GM12873 (cell line): ENCODE results near the gene TEX2.
A peak's percentile ranks its signal among the peaks of the same experiment; 100 is the strongest.

Experiments used
- TF ChIP-seq, protein P1 (sequence below): IDR thresholded peaks from 2 replicates; pipeline ENCODE4 v1.5.1; 2012; ENCODE audit warnings: low read depth, mild to moderate bottlenecking, moderate library complexity, low read length, control low read depth; ENCODE audit not compliant: insufficient read depth; ENCODE audit errors: missing control alignments

TEX2 gene

DNA sequence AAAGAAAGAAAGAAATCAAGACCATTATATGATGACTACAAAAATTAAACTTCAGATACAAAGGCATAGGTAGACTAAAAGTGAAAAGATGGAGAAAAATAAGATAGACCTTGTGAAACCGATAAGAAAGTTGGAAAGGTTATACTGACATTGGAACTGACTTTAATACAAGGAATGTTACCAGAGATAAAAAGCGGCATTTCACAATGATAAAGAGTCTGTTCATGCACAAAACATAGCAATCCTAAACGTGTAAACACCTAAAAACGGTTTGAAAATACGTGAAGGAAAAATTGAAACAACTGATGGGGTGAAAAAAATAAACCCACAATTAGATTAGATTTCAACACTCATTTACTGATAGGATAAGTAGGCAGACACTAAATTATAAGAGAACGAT is 123.5 kb downstream of the TEX2 start:
- TF ChIP-seq, protein P1, sequence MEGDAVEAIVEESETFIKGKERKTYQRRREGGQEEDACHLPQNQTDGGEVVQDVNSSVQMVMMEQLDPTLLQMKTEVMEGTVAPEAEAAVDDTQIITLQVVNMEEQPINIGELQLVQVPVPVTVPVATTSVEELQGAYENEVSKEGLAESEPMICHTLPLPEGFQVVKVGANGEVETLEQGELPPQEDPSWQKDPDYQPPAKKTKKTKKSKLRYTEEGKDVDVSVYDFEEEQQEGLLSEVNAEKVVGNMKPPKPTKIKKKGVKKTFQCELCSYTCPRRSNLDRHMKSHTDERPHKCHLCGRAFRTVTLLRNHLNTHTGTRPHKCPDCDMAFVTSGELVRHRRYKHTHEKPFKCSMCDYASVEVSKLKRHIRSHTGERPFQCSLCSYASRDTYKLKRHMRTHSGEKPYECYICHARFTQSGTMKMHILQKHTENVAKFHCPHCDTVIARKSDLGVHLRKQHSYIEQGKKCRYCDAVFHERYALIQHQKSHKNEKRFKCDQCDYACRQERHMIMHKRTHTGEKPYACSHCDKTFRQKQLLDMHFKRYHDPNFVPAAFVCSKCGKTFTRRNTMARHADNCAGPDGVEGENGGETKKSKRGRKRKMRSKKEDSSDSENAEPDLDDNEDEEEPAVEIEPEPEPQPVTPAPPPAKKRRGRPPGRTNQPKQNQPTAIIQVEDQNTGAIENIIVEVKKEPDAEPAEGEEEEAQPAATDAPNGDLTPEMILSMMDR: no peak

DNA sequence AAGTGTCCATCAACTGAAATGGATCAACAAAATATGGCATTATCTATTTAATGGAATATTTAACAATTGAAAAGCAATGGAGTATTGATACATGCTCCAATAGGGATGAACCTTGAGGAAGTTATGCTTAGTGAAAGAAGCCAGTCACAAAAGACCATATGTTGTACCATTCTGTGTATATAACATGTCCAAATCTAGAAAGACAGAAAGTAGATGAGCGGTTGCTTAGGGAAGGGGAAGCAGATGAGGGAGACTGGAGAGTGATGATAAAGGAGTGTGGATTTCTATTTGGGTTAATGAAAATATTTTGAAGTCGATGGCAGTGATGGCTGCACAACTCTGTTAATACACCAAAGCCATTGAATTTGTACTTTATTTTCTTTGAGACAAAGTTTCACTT is 124.6 kb downstream of the TEX2 start:
- TF ChIP-seq, protein P1: no peak

DNA sequence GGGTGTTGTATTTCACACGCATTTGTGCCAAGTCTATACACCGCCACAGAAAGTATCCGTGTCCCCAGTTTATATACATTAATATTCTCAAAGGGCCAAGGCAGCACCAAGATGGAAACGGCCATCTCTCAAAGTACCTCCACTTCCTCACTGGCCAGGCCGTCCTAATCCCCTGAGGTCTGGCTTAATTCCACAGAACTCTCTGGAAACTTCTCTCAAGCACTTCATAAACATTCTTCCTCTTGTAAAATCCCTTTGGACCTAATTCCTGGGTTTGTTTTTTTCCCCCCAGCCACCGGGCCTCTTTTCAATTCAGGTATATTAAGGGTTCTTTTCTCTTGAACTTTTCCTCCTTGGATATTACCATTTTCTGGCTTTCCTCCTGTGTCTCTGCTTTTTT is 128.1 kb downstream of the TEX2 start:
- TF ChIP-seq, protein P1: no peak

DNA sequence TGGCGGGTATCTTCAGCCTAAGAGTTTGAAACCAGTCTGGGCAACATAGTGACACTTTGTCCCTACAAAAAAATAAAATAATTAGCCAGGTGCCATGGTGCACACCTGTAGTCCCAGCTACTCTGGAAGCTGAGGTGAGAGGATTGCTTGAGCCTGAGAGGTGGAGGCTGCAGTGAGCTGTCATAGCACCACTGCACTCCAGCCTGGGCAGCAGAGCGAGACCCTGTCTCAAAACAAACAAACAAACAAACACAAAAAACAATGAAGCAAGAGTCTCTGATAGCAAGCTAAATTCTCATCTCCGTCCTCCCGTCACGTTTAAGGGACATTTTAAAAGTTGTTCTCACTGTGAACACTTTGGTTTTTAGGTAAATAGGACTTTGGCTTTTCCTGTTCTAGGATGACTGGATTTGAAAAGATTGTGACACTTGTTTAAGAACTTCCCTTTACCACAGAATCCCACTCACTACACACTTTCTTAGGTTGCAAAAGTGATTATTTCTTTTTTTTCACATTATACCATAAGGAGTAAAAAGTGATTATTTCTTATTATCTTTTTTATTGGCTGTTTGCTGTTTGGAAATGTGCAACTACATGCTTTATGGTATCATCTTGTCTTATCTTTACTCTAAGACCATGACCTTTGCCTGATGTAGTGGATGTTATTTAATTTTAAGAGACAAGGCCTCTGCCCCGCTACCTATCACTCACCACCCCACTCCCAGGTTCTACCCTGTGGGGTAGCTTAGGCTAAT is 128.7 kb downstream of the TEX2 start:
- TF ChIP-seq, protein P1: no peak

DNA sequence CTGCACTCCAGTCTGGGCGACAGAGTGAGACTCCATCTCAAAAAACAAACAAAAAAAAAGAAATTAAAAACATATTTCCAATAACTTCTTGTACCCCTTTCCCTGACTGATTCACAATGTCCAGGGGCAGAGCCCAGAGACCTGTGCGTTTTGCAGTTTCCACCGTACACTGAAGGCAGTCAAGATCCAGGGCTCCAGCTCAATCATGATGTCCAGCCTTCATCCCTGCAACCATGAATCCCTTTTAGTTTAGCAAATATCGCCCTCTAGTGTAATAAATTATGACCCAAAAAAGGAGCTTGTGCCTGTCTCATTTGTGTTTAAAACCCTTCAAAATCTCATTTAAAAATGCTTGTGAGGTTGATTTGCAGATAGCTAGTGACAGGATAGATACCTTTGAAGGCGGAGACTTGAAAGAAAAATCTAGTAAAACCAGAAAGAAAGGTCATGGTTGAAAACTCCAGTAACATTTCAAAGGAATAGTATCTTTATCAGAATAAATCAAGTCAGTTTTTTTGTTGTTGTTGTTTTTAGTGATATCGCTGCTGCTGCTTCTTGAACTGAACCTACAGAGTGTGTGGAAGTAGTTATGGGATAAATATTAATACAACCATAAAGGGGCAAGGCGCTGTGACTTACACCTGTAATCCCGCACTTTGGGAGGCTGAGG is 129.4 kb downstream of the TEX2 start:
- TF ChIP-seq, protein P1: peak; percentile 57

DNA sequence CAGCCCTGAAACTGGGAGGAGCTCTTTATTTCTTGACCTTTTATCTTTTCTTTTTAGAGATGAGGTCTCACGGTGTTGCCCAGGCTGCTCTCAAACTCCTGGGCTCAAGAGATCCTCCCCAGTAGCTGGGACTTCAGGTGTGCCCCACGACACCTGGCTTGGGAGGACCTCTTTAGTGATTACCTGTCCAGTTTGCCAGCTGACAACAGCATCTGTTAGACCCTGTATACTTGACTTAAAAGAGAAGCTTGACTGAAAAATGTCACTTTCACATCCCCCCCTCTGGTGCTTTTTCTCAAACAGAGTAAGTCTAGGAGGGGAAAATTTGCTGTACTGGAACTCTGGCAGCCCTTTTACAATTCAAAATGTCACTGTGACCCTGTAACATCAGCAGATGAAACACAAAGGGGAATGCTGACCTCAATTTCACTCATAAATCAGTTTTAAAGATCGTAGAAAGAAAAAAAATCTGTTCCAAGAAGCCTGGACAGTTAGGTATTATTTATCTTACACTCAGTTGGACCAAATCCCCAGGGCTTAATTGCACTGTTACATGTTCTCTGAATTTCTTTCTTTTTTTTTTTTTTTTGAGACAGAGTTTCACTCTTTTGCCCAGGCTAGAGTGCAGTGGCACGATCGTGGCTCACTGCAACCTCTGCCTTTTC is 131.3 kb downstream of the TEX2 start:
- TF ChIP-seq, protein P1: no peak

DNA sequence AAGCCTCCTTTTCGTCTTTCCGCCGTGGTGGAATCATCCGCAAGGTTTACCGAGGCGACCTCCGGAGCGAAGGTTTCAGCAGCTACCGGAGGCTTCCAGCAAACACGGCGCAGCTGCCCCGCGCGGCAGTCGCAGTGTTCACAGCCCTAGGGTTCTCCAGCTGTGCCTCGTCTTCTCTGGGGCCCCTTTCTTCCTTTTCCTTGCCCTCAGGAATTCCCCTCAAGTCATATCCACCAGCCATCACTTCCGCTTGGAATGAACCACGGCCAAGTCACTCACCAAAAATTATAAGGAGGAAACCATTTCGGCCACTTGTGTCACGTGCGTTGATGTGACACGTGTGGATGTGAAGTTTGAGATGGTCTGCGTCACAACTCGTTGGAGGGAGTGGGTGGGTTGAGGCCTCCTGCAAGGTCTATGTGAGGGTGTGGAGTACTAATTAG is 132.5 kb downstream of the TEX2 start:
- TF ChIP-seq, protein P1: peak; percentile 15
